ENCODE data around the gene EIF4B. TPM values are rescaled to one million over a fixed set of nuclear protein-coding genes. Genes with fewer than 3 reads are reported as not detected.

The EIF4B gene
- total and polyA plus RNA-seq, 2 of the 8 experiments (the other 6 are each of a cell fraction or from before 2014, with no cell fraction given), result 269 to 816 TPM

- TF ChIP-seq, protein P1, sequence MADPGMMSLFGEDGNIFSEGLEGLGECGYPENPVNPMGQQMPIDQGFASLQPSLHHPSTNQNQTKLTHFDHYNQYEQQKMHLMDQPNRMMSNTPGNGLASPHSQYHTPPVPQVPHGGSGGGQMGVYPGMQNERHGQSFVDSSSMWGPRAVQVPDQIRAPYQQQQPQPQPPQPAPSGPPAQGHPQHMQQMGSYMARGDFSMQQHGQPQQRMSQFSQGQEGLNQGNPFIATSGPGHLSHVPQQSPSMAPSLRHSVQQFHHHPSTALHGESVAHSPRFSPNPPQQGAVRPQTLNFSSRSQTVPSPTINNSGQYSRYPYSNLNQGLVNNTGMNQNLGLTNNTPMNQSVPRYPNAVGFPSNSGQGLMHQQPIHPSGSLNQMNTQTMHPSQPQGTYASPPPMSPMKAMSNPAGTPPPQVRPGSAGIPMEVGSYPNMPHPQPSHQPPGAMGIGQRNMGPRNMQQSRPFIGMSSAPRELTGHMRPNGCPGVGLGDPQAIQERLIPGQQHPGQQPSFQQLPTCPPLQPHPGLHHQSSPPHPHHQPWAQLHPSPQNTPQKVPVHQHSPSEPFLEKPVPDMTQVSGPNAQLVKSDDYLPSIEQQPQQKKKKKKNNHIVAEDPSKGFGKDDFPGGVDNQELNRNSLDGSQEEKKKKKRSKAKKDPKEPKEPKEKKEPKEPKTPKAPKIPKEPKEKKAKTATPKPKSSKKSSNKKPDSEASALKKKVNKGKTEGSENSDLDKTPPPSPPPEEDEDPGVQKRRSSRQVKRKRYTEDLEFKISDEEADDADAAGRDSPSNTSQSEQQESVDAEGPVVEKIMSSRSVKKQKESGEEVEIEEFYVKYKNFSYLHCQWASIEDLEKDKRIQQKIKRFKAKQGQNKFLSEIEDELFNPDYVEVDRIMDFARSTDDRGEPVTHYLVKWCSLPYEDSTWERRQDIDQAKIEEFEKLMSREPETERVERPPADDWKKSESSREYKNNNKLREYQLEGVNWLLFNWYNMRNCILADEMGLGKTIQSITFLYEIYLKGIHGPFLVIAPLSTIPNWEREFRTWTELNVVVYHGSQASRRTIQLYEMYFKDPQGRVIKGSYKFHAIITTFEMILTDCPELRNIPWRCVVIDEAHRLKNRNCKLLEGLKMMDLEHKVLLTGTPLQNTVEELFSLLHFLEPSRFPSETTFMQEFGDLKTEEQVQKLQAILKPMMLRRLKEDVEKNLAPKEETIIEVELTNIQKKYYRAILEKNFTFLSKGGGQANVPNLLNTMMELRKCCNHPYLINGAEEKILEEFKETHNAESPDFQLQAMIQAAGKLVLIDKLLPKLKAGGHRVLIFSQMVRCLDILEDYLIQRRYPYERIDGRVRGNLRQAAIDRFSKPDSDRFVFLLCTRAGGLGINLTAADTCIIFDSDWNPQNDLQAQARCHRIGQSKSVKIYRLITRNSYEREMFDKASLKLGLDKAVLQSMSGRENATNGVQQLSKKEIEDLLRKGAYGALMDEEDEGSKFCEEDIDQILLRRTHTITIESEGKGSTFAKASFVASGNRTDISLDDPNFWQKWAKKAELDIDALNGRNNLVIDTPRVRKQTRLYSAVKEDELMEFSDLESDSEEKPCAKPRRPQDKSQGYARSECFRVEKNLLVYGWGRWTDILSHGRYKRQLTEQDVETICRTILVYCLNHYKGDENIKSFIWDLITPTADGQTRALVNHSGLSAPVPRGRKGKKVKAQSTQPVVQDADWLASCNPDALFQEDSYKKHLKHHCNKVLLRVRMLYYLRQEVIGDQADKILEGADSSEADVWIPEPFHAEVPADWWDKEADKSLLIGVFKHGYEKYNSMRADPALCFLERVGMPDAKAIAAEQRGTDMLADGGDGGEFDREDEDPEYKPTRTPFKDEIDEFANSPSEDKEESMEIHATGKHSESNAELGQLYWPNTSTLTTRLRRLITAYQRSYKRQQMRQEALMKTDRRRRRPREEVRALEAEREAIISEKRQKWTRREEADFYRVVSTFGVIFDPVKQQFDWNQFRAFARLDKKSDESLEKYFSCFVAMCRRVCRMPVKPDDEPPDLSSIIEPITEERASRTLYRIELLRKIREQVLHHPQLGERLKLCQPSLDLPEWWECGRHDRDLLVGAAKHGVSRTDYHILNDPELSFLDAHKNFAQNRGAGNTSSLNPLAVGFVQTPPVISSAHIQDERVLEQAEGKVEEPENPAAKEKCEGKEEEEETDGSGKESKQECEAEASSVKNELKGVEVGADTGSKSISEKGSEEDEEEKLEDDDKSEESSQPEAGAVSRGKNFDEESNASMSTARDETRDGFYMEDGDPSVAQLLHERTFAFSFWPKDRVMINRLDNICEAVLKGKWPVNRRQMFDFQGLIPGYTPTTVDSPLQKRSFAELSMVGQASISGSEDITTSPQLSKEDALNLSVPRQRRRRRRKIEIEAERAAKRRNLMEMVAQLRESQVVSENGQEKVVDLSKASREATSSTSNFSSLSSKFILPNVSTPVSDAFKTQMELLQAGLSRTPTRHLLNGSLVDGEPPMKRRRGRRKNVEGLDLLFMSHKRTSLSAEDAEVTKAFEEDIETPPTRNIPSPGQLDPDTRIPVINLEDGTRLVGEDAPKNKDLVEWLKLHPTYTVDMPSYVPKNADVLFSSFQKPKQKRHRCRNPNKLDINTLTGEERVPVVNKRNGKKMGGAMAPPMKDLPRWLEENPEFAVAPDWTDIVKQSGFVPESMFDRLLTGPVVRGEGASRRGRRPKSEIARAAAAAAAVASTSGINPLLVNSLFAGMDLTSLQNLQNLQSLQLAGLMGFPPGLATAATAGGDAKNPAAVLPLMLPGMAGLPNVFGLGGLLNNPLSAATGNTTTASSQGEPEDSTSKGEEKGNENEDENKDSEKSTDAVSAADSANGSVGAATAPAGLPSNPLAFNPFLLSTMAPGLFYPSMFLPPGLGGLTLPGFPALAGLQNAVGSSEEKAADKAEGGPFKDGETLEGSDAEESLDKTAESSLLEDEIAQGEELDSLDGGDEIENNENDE (IDR thresholded peaks at IDR 0.05; ENCODE audit: insufficient replicate concordance, low read length), result no peak
- TF ChIP-seq TAF1 (IDR thresholded peaks at IDR 0.05; ENCODE audit: low read depth, low read length), result no peak
- TF ChIP-seq POLR2AphosphoS5 (IDR thresholded peaks at IDR 0.05; ENCODE audit: low read depth, low read length), result no peak
- no peak for TF ChIP-seq SIN3A (conservative IDR thresholded peaks at IDR 0.05 in 1 of 2, IDR thresholded peaks at IDR 0.05 in 1 of 2; ENCODE audit: low read depth in 1 of 2, low read length in 2 of 2)
- TF ChIP-seq RXRA (IDR thresholded peaks at IDR 0.05; ENCODE audit: insufficient read depth, low read depth, low read length), result no peak
- TF ChIP-seq KDM1A (IDR thresholded peaks at IDR 0.05; ENCODE audit: borderline replicate concordance, low read length), result no peak
These were observed 68.7 kb downstream of the EIF4B start (continued) for GRCh38 chr12:53074999-53075370.
